Memory B cell (primary cell): ENCODE data around the gene PHGDH.
A peak's percentile ranks its signal among the peaks of the same experiment; 100 is the strongest.

ENCODE experiments used
- ATAC-seq: fragments of 150-1000 bp; cut with Tn5 transposase; 2 replicates; pipeline ENCODE4 v1.10.0; 2021; ENCODE audit warnings: low read depth, mild to moderate bottlenecking, moderate library complexity
- DNase-seq, 2 donors: peaks; one replicate each; pipeline ENCODE4 v3.0.0; 2022; ENCODE audit warnings: low spot score in 2 of 2
- H3K27ac Mint-ChIP-seq: one replicate; pipeline ENCODE4 v1.8.0; 2022; ENCODE audit warnings: mild to moderate bottlenecking, moderate library complexity, mixed read lengths
- H3K27me3 Mint-ChIP-seq: one replicate; pipeline ENCODE4 v1.8.0; 2022; ENCODE audit warnings: mixed read lengths
- H3K36me3 Mint-ChIP-seq: one replicate; pipeline ENCODE4 v1.8.0; 2022; ENCODE audit warnings: mild to moderate bottlenecking, mixed read lengths
- H3K4me1 Mint-ChIP-seq: one replicate; pipeline ENCODE4 v1.8.0; 2022; ENCODE audit warnings: mixed read lengths
- H3K4me3 Mint-ChIP-seq: one replicate; pipeline ENCODE4 v1.8.0; 2022; ENCODE audit warnings: mild to moderate bottlenecking, moderate library complexity, mixed read lengths
- H3K9me3 Mint-ChIP-seq: one replicate; pipeline ENCODE4 v1.8.0; 2022; ENCODE audit warnings: mixed read lengths

The PHGDH gene

GRCh38 chr1:119711804-119712341 is at the start of gene PHGDH:
TSS of gene PHGDH (plus strand) at chr1:119711934. CDS start at chr1:119712023, 89 bp downstream.
- ATAC-seq, result peak; percentile 72
- peak within 1 kb of the TSS; percentile 87 for H3K4me3 Mint-ChIP-seq
- DNase-seq, result peak; percentile 6 to 20
- no peak within 1 kb of the TSS for H3K27ac Mint-ChIP-seq
- peaks cover 16% of the 10 kb centered on the region for H3K4me1 Mint-ChIP-seq
- no peaks in the 10 kb centered on the region for H3K9me3 Mint-ChIP-seq
- no peaks in the 10 kb centered on the region for H3K36me3 Mint-ChIP-seq
- H3K27me3 Mint-ChIP-seq, result peaks cover 3% of the 10 kb centered on the region

GRCh38 chr1:119662034-119662437 is 49.7 kb upstream of the PHGDH start:
- DNase-seq (no peak), ATAC-seq (no peak)
- no peaks in the 10 kb centered on the region for H3K9me3 Mint-ChIP-seq
- H3K4me3 Mint-ChIP-seq, result no peak overlapping the region
- no peaks in the 10 kb centered on the region for H3K36me3 Mint-ChIP-seq
- no peak overlapping the region for H3K27ac Mint-ChIP-seq
- peaks cover 7% of the 10 kb centered on the region for H3K27me3 Mint-ChIP-seq
- H3K4me1 Mint-ChIP-seq, result peaks cover 5% of the 10 kb centered on the region

- Mint-ChIP-seq H3K27ac (no peak overlapping the region), H3K4me3 (no peak overlapping the region), H3K36me3 (no peaks in the 10 kb centered on the region), H3K27me3 (peaks cover 5% of the 10 kb centered on the region), H3K4me1 (peaks cover 5% of the 10 kb centered on the region), H3K9me3 (no peaks in the 10 kb centered on the region)
- DNase-seq (no peak), ATAC-seq (no peak)
Observed at GRCh38 chr1:119664067-119664466, 47.7 kb upstream of the PHGDH start.

GRCh38 chr1:119667173-119667572 is 44.6 kb upstream of the PHGDH start:
- peaks cover 1% of the 10 kb centered on the region for H3K4me1 Mint-ChIP-seq
- H3K36me3 Mint-ChIP-seq, result no peaks in the 10 kb centered on the region
- H3K27ac Mint-ChIP-seq, result no peak overlapping the region
- ATAC-seq (no peak), DNase-seq (no peak)
- no peak overlapping the region for H3K4me3 Mint-ChIP-seq
- peaks cover 8% of the 10 kb centered on the region for H3K27me3 Mint-ChIP-seq
- H3K9me3 Mint-ChIP-seq, result peaks cover 1% of the 10 kb centered on the region

GRCh38 chr1:119670898-119671297 is 40.8 kb upstream of the PHGDH start:
- peaks cover 13% of the 10 kb centered on the region for H3K27me3 Mint-ChIP-seq
- DNase-seq, result no peak
- no peak for ATAC-seq
- H3K9me3 Mint-ChIP-seq, result peaks cover 1% of the 10 kb centered on the region
- H3K4me1 Mint-ChIP-seq, result peaks cover 3% of the 10 kb centered on the region
- no peaks in the 10 kb centered on the region for H3K36me3 Mint-ChIP-seq
- H3K4me3 Mint-ChIP-seq, result no peak overlapping the region
- H3K27ac Mint-ChIP-seq, result no peak overlapping the region

- Mint-ChIP-seq H3K27ac (no peak overlapping the region), H3K36me3 (no peaks in the 10 kb centered on the region), H3K9me3 (peaks cover 1% of the 10 kb centered on the region), H3K4me3 (no peak overlapping the region), H3K27me3 (peaks cover 15% of the 10 kb centered on the region), H3K4me1 (peaks cover 3% of the 10 kb centered on the region)
- DNase-seq (no peak), ATAC-seq (no peak)
Observed at GRCh38 chr1:119673171-119673940, 38.4 kb upstream of the PHGDH start.

GRCh38 chr1:119674111-119674526 is 37.6 kb upstream of the PHGDH start:
- no peaks in the 10 kb centered on the region for H3K36me3 Mint-ChIP-seq
- H3K27me3 Mint-ChIP-seq, result peaks cover 15% of the 10 kb centered on the region
- no peak for ATAC-seq
- peaks cover 3% of the 10 kb centered on the region for H3K4me1 Mint-ChIP-seq
- peaks cover 1% of the 10 kb centered on the region for H3K9me3 Mint-ChIP-seq
- no peak for DNase-seq
- H3K27ac Mint-ChIP-seq, result no peak overlapping the region
- H3K4me3 Mint-ChIP-seq, result no peak overlapping the region

GRCh38 chr1:119674835-119675289 is 36.9 kb upstream of the PHGDH start:
- Mint-ChIP-seq H3K4me3 (no peak overlapping the region), H3K36me3 (no peaks in the 10 kb centered on the region), H3K9me3 (peaks cover 1% of the 10 kb centered on the region), H3K27me3 (peaks cover 12% of the 10 kb centered on the region), H3K4me1 (peaks cover 3% of the 10 kb centered on the region), H3K27ac (no peak overlapping the region)
- DNase-seq (peak in 1 of 2 donors; percentile 23), ATAC-seq (peak; percentile 86)

GRCh38 chr1:119675349-119676345 is 36.1 kb upstream of the PHGDH start:
- H3K4me1 Mint-ChIP-seq, result peaks cover 3% of the 10 kb centered on the region
- peak; percentile 58 for ATAC-seq
- no peak overlapping the region for H3K27ac Mint-ChIP-seq
- DNase-seq, result peak; percentile 66 to 71
- H3K27me3 Mint-ChIP-seq, result peaks cover 10% of the 10 kb centered on the region
- H3K4me3 Mint-ChIP-seq, result peak overlapping the region; percentile 49
- peaks cover 1% of the 10 kb centered on the region for H3K9me3 Mint-ChIP-seq
- H3K36me3 Mint-ChIP-seq, result no peaks in the 10 kb centered on the region

GRCh38 chr1:119676571-119677206 is 35.0 kb upstream of the PHGDH start:
- Mint-ChIP-seq H3K4me3 (no peak overlapping the region), H3K9me3 (no peaks in the 10 kb centered on the region), H3K36me3 (no peaks in the 10 kb centered on the region), H3K27me3 (peaks cover 10% of the 10 kb centered on the region), H3K4me1 (peaks cover 3% of the 10 kb centered on the region), H3K27ac (no peak overlapping the region)
- DNase-seq, result no peak
- no peak for ATAC-seq

GRCh38 chr1:119679223-119679622 is 32.5 kb upstream of the PHGDH start:
- H3K4me1 Mint-ChIP-seq, result peaks cover 3% of the 10 kb centered on the region
- ATAC-seq, result no peak
- no peak overlapping the region for H3K4me3 Mint-ChIP-seq
- no peaks in the 10 kb centered on the region for H3K9me3 Mint-ChIP-seq
- no peak overlapping the region for H3K27ac Mint-ChIP-seq
- H3K36me3 Mint-ChIP-seq, result no peaks in the 10 kb centered on the region
- peaks cover 6% of the 10 kb centered on the region for H3K27me3 Mint-ChIP-seq
- DNase-seq, result no peak

GRCh38 chr1:119680193-119680592 is 31.5 kb upstream of the PHGDH start:
- Mint-ChIP-seq H3K27ac (no peak overlapping the region), H3K27me3 (peaks cover 6% of the 10 kb centered on the region), H3K4me1 (peaks cover 3% of the 10 kb centered on the region), H3K4me3 (no peak overlapping the region), H3K36me3 (no peaks in the 10 kb centered on the region), H3K9me3 (no peaks in the 10 kb centered on the region)
- no peak for DNase-seq
- no peak for ATAC-seq

GRCh38 chr1:119680723-119681122 is 31.0 kb upstream of the PHGDH start:
- Mint-ChIP-seq H3K27me3 (peaks cover 4% of the 10 kb centered on the region), H3K4me3 (no peak overlapping the region), H3K4me1 (peaks cover under 1% of the 10 kb centered on the region), H3K36me3 (no peaks in the 10 kb centered on the region), H3K9me3 (no peaks in the 10 kb centered on the region), H3K27ac (no peak overlapping the region)
- no peak for DNase-seq
- no peak for ATAC-seq
